A549 (cell line): Measurements from ENCODE around the gene PIEZO2. TPM values are rescaled to one million over a fixed set of nuclear protein-coding genes. Genes with fewer than 3 reads are reported as not detected.

Source experiments
- ATAC-seq, 2 experiments: fragments of 200-7000 bp in 1 of 2; fragments of >200 bp in 1 of 2; cut with Nextera tagmentation in 1 of 2; cut with Tn5 transposase in 1 of 2; 3 replicates each; pipeline versions ENCODE4 v1.8.0 to v1.9.1; 2018 to 2020; ENCODE audit warnings: mild to moderate bottlenecking in 1 of 2, moderate library complexity in 1 of 2
- CTCF ChIA-PET: fragments of 300-600 bp; sonication (Branson Sonifier 250); formaldehyde crosslinking; extraction: SDS; loops from one replicate; lab custom pipeline; 2021; ENCODE audit warnings: antibody characterized with exemption, inconsistent platforms; lab: Yijun Ruan, JAX
- POLR2A ChIA-PET: fragments of 350-600 bp; formaldehyde crosslinking; extraction: SDS; loops from one replicate; lab custom pipeline; 2021; ENCODE audit warnings: antibody characterized with exemption, inconsistent platforms; lab: Yijun Ruan, JAX
- DNase-seq, 2 experiments: peaks; one replicate each; pipeline versions ENCODE4 v3.0.0 to v3.0.0-alpha.2; 2011 to 2016; ENCODE audit warnings: low read depth in 1 of 2, low spot score in 1 of 2
- FAIRE-seq: peaks from 2 replicates; lab custom pipeline; 2011; peaks lifted over from hg19 to GRCh38; lab: Jason Lieb, UNC
- H3K27ac ChIP-seq, 2 experiments: fragments of >200 bp; sonication (Bioruptor Twin); formaldehyde crosslinking; 3 replicates each; pipeline ENCODE4 v1.5.1; 2016 to 2017
- H3K4me1 ChIP-seq: fragments of >200 bp; sonication (Bioruptor Twin); formaldehyde crosslinking; 3 replicates; pipeline ENCODE4 v1.6.1; 2016
- H3K4me2 ChIP-seq: fragments of >200 bp; sonication (Bioruptor Twin); formaldehyde crosslinking; 3 replicates; pipeline ENCODE4 v1.6.1; 2016
- H3K4me3 ChIP-seq: fragments of >200 bp; sonication (Bioruptor Twin); formaldehyde crosslinking; 3 replicates; pipeline ENCODE4 v1.5.1; 2016
- H3K9me3 ChIP-seq: fragments of >200 bp; sonication (Bioruptor Twin); formaldehyde crosslinking; 3 replicates; pipeline ENCODE4 v1.6.1; 2016
- CBX8 ChIP-seq: fragments of 200-600 bp; sonication (generic); IDR thresholded peaks from 2 replicates; pipeline ENCODE4 v1.6.1; 2016
- CHD4 ChIP-seq: fragments of 200-600 bp; sonication (generic); IDR thresholded peaks from 2 replicates; pipeline ENCODE4 v1.6.1; 2016; ENCODE audit warnings: antibody characterized with exemption, mild to moderate bottlenecking, borderline replicate concordance
- FOSB ChIP-seq: fragments of 250-450 bp; sonication (Bioruptor Pico); IDR thresholded peaks from 2 replicates; pipeline ENCODE4 v1.5.0; 2020; ENCODE audit warnings: mild to moderate bottlenecking, moderate library complexity
- GATA3 ChIP-seq: IDR thresholded peaks from 2 replicates; pipeline ENCODE4 v1.6.1; 2012; ENCODE audit warnings: borderline replicate concordance
- HDAC2 ChIP-seq: fragments of 200-600 bp; sonication (generic); IDR thresholded peaks from 2 replicates; pipeline ENCODE4 v1.6.1; 2016
- JUNB ChIP-seq: fragments of >200 bp; sonication (Bioruptor Twin); formaldehyde crosslinking; IDR thresholded peaks from 2 replicates; pipeline ENCODE4 v1.6.1; 2016
- KDM5A ChIP-seq: fragments of 200-600 bp; sonication (generic); IDR thresholded peaks from 2 replicates; pipeline ENCODE4 v1.6.1; 2016; ENCODE audit warnings: antibody characterized with exemption, mild to moderate bottlenecking
- MAFK ChIP-seq: fragments of 450-650 bp; IDR thresholded peaks from 2 replicates; pipeline ENCODE4 v1.6.1; 2014; ENCODE audit not compliant: partially characterized antibody
- MAZ ChIP-seq: fragments of 150-350 bp; IDR thresholded peaks from 2 replicates; pipeline ENCODE4 v1.6.1; 2014; ENCODE audit warnings: antibody characterized with exemption, low read depth, low read length, borderline replicate concordance
- NR3C1 ChIP-seq: fragments of >200 bp; sonication (Bioruptor Twin); formaldehyde crosslinking; IDR thresholded peaks from 3 replicates; pipeline ENCODE4 v1.6.1; 2017
- POLR2AphosphoS2 ChIP-seq: conservative IDR thresholded peaks from 2 replicates; pipeline ENCODE4 v1.6.1; 2012; ENCODE audit warnings: low read length, improper control_type of control experiment, inconsistent platforms
- RCOR1 ChIP-seq: fragments of 150-350 bp; IDR thresholded peaks from 2 replicates; pipeline ENCODE4 v1.6.1; 2014; ENCODE audit warnings: antibody characterized with exemption, low read length, low read depth
- RNF2 ChIP-seq: fragments of 200-600 bp; sonication (generic); IDR thresholded peaks from 2 replicates; pipeline ENCODE4 v1.6.1; 2016; ENCODE audit warnings: low read depth, mild to moderate bottlenecking, antibody characterized with exemption, moderate library complexity, borderline replicate concordance
- SMC3 ChIP-seq: fragments of >200 bp; sonication (Bioruptor Twin); formaldehyde crosslinking; IDR thresholded peaks from 3 replicates; pipeline ENCODE4 v1.6.1; 2018; ENCODE audit warnings: inconsistent platforms
- SREBF2 ChIP-seq: fragments of 450-650 bp; IDR thresholded peaks from 2 replicates; pipeline ENCODE4 v1.6.1; 2014; ENCODE audit warnings: mild to moderate bottlenecking, moderate library complexity
- ZC3H11A ChIP-seq: fragments of 450-650 bp; IDR thresholded peaks from 2 replicates; pipeline ENCODE4 v1.6.1; 2014; ENCODE audit warnings: antibody characterized with exemption, mild to moderate bottlenecking
- WGBS: methylation state at CpG from one replicate; pipeline ENCODE4 v1.1.6; 2017; ENCODE audit errors: missing lambda C conversion rate; 5-methylcytosine and 5-hydroxymethylcytosine counted together
- polyA plus RNA-seq, 4 experiments: library from polyadenylated mRNA; depleted of rRNA in 3 of 4; stranded (reverse); fragments of >200 nt; fragmentation: RNase III in 1 of 4; extraction: RNeasy Plus Mini Kit Qiagen cat#74134 plus additional on column Dnase treatment in 1 of 4; gene quantifications; 2 replicates in 3 of 4; 3 replicates in 1 of 4; pipeline ENCODE4 v1.2.3, GENCODE V29; 2011 to 2017
- TF ChIP-seq, protein P1 (sequence below): fragments of 150-350 bp; IDR thresholded peaks from 2 replicates; pipeline ENCODE4 v1.6.1; 2014; ENCODE audit warnings: low read depth, mild to moderate bottlenecking, low read length
- TF ChIP-seq, protein P2 (sequence below): fragments of 450-650 bp; IDR thresholded peaks from 2 replicates; pipeline ENCODE4 v1.6.1; 2014; ENCODE audit warnings: antibody characterized with exemption
- TF ChIP-seq, protein P3 (sequence below): fragments of >200 bp; sonication (Bioruptor Twin); formaldehyde crosslinking; IDR thresholded peaks from 2 replicates; pipeline ENCODE4 v1.6.1; 2016
- TF ChIP-seq, protein P4 (sequence below): fragments of 250-450 bp; sonication (Bioruptor Pico); IDR thresholded peaks from 2 replicates; pipeline ENCODE4 v1.5.0; 2020; ENCODE audit warnings: low read depth, mild to moderate bottlenecking, moderate library complexity
- TF ChIP-seq, protein P5 (sequence below): IDR thresholded peaks from 2 replicates; pipeline ENCODE4 v1.6.1; 2012
- TF ChIP-seq, protein P6 (sequence below): fragments of >200 bp; sonication (Bioruptor Twin); formaldehyde crosslinking; IDR thresholded peaks from 3 replicates; pipeline ENCODE4 v1.6.1; 2016

The PIEZO2 gene
- polyA plus RNA-seq, 2 of the 4 experiments (the other 2 are of a cell fraction), result 0.80 to 1.6 TPM

DNA sequence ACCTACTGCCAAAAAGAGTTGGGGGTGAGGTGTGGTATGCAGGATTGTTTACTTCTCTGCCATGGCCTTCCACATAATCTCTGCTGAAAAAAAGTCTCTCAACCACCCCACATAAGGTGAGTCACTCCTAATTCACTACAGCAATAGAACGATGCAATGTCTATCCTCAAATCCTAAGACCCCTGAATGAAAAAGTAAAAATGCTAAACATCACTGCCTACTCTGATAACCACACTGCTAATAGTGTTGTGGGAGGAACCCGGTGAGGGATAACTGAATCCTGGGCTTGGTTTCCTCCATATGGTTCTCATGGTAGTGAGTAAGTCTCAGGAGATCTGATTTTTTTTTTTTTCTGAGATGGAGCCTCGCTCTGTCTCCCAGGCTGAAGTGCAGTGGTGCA lies 252.5 kb downstream of the PIEZO2 start:
- H3K9me3 ChIP-seq, result no peaks in the 10 kb centered on the region
- WGBS, result 35% methylated on average over 3 of the region's 3 CpGs
- no peak for FAIRE-seq
- peaks cover 8% of the 10 kb centered on the region; the same call in 1 of the 3 replicates for H3K4me1 ChIP-seq
- no peak for DNase-seq
- no peak overlapping the region for H3K27ac ChIP-seq
- CTCF ChIA-PET, result no interaction called here
- ATAC-seq, result no peak
- H3K4me2 ChIP-seq, result no peak overlapping the region
- no peak for TF ChIP-seq NR3C1
- no peak for TF ChIP-seq ZC3H11A
- TF ChIP-seq CHD4, result no peak
- TF ChIP-seq, protein P1, sequence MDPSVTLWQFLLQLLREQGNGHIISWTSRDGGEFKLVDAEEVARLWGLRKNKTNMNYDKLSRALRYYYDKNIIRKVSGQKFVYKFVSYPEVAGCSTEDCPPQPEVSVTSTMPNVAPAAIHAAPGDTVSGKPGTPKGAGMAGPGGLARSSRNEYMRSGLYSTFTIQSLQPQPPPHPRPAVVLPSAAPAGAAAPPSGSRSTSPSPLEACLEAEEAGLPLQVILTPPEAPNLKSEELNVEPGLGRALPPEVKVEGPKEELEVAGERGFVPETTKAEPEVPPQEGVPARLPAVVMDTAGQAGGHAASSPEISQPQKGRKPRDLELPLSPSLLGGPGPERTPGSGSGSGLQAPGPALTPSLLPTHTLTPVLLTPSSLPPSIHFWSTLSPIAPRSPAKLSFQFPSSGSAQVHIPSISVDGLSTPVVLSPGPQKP, result no peak
- no peak for TF ChIP-seq RCOR1
- TF ChIP-seq SMC3, result no peak
- TF ChIP-seq FOSB, result no peak
- TF ChIP-seq MAFK, result no peak
- no peak for TF ChIP-seq KDM5A
- TF ChIP-seq, protein P2, sequence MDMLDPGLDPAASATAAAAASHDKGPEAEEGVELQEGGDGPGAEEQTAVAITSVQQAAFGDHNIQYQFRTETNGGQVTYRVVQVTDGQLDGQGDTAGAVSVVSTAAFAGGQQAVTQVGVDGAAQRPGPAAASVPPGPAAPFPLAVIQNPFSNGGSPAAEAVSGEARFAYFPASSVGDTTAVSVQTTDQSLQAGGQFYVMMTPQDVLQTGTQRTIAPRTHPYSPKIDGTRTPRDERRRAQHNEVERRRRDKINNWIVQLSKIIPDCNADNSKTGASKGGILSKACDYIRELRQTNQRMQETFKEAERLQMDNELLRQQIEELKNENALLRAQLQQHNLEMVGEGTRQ, result no peak
- TF ChIP-seq, protein P3, sequence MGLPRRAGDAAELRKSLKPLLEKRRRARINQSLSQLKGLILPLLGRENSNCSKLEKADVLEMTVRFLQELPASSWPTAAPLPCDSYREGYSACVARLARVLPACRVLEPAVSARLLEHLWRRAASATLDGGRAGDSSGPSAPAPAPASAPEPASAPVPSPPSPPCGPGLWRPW, result no peak
- TF ChIP-seq, protein P4, sequence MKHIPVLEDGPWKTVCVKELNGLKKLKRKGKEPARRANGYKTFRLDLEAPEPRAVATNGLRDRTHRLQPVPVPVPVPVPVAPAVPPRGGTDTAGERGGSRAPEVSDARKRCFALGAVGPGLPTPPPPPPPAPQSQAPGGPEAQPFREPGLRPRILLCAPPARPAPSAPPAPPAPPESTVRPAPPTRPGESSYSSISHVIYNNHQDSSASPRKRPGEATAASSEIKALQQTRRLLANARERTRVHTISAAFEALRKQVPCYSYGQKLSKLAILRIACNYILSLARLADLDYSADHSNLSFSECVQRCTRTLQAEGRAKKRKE, result no peak
- no peak for TF ChIP-seq JUNB
- TF ChIP-seq, protein P5, sequence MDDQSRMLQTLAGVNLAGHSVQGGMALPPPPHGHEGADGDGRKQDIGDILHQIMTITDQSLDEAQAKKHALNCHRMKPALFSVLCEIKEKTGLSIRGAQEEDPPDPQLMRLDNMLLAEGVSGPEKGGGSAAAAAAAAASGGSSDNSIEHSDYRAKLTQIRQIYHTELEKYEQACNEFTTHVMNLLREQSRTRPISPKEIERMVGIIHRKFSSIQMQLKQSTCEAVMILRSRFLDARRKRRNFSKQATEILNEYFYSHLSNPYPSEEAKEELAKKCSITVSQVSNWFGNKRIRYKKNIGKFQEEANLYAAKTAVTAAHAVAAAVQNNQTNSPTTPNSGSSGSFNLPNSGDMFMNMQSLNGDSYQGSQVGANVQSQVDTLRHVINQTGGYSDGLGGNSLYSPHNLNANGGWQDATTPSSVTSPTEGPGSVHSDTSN, result no peak
- no peak for TF ChIP-seq MAZ
- TF ChIP-seq, protein P6, sequence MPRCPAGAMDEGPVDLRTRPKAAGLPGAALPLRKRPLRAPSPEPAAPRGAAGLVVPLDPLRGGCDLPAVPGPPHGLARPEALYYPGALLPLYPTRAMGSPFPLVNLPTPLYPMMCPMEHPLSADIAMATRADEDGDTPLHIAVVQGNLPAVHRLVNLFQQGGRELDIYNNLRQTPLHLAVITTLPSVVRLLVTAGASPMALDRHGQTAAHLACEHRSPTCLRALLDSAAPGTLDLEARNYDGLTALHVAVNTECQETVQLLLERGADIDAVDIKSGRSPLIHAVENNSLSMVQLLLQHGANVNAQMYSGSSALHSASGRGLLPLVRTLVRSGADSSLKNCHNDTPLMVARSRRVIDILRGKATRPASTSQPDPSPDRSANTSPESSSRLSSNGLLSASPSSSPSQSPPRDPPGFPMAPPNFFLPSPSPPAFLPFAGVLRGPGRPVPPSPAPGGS, result no peak
- no peak for TF ChIP-seq SREBF2
- no peak overlapping the region for H3K4me3 ChIP-seq
- POLR2A ChIA-PET, result no interaction called here

DNA sequence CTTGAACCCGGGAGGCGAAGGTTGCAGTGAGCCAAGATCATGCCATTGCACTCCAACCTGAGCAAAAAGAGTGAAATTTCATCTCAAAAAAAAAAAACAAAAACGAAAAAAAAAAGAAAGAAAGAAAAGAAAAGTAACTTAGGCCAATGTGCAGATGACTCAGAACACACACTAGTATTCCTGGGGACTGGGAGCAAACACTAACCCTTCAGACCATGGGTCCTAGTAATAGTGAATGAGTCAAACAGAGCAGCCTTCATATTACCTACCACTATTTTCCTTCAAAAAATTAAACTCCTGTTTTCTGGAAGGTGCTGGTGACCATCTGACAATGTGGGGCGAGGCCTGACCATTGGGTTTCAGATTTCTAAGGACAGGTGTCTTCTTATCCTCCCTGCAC lies 253.4 kb downstream of the PIEZO2 start:
- H3K9me3 ChIP-seq, result no peaks in the 10 kb centered on the region
- H3K4me1 ChIP-seq, result peaks cover 8% of the 10 kb centered on the region; the same call in 1 of the 3 replicates
- no peak for FAIRE-seq
- DNase-seq, result no peak
- TF ChIP-seq CBX8 (no peak), GATA3 (no peak), POLR2AphosphoS2 (no peak), RNF2 (no peak), HDAC2 (no peak)
- H3K4me3 ChIP-seq, result no peak overlapping the region
- ChIA-PET POLR2A (no interaction called here), CTCF (no interaction called here)
- no peak overlapping the region for H3K4me2 ChIP-seq
- WGBS, result 34% methylated on average over 4 of the region's 4 CpGs
- H3K27ac ChIP-seq, result no peak overlapping the region
- no peak for ATAC-seq
